EH (cell line): ENCODE results near the gene MLLT10.

Source experiments
- DNase-seq: peaks from one replicate; pipeline ENCODE4 v3.0.0-alpha.2; 2015; ENCODE audit warnings: low read depth

MLLT10 gene

GRCh38 chr10:21501731-21502347 lies 32.2 kb upstream of the MLLT10 start:
- DNase-seq = no peak

GRCh38 chr10:21502348-21502740 lies 31.7 kb upstream of the MLLT10 start:
- no peak for DNase-seq

- no peak for DNase-seq
Measured at GRCh38 chr10:21503542-21503941, 30.5 kb upstream of the MLLT10 start.

DNA sequence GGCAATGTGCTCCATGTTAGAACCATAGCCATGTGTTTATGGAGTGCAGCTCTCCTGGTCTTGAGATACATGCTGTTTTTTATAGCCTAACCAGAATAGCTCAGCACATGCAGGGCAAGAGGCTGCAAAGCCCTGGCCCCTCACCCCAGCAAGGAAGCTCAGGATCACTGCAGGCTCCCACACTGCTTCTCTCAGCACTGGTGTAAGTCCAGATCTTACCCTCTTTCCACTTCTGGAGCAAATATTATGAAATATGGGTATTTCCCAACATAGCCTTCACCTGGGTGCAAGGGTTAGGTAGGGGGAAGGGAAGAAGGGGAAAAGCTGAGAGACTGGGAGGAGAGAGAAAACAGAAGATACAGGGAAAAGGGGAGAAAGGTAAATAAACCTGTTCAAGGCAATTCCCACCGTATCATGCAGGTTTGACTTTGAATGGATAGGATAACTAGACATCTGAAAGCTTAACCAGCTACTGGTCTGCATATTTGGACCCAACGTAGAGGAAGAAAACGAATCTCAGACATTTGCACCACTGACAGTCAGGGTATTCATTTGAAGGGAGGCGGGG lies 28.2 kb upstream of the MLLT10 start:
- no peak for DNase-seq

- no peak for DNase-seq
Measured at GRCh38 chr10:21506351-21506750, 27.7 kb upstream of the MLLT10 start.

- no peak for DNase-seq
Measured at GRCh38 chr10:21507150-21507549, 26.9 kb upstream of the MLLT10 start.

GRCh38 chr10:21508706-21509331 lies 25.2 kb upstream of the MLLT10 start:
- DNase-seq = no peak

- no peak for DNase-seq
Measured at GRCh38 chr10:21509341-21510240, 24.4 kb upstream of the MLLT10 start.

DNA sequence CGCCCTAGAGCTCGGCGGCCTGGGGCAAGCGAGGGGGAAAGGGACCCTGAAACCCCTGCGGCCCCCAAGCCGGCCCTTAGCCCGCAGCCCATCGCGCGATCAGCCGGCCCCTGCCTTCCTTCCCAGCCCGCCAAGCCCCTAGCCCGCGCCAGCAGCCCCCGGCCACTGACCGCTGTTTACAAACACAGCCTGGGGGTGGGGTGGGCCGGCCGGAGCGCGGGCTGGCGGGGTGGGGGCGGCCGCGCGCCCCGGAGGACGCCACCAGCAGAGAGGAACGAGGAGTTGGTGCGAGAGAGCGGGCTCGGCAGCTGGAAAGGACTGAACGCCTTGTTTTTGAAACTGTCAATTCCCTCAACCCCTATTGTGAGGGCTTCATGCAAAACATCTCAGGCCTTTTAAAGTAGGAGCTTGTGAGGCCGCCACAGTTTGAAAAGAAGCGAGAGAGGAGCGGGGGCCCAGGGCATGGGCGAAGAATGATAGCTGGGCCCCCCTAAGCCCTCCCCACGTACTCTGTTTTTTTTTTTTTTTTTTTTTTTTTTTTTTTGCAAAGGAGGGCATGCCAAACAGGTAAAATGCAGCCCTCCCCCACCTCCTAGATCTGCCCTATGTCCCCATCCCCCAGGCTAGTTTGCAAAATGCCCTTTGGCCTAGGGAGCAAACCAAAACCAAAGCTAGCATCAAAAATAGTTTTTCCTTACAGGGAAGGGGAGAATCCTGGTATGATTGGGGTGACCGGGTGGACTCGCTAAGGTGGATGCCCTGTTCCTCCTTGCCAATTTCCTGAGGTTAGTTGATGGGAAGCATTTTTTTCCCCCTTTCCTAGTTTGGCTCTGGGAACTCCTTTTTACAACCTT lies 23.6 kb upstream of the MLLT10 start:
- DNase-seq = no peak

DNA sequence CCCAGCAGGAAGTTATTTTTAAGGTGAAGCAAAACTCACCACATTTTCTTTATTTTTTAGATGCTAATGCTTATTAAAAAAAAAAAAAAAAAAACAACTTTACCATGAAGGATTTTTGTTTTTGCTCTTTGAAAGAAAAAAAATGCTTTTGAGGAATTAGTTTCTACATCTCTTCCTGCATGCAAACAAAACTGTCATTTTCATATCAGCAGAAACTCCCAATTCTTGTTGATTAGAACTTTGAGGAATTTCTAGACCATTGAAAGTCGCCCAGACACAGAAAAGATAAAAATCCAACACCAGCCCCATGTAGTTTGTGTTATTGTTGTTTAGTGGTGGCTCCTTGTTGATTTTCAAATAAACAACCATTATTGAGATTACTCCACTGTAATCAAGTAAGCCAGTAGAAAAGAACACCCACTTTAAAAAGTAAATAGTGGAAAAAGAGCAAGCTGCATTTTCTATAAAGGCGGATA lies 22.9 kb upstream of the MLLT10 start:
- no peak for DNase-seq

- no peak for DNase-seq
Measured at GRCh38 chr10:21511946-21512572, 22.0 kb upstream of the MLLT10 start.

DNA sequence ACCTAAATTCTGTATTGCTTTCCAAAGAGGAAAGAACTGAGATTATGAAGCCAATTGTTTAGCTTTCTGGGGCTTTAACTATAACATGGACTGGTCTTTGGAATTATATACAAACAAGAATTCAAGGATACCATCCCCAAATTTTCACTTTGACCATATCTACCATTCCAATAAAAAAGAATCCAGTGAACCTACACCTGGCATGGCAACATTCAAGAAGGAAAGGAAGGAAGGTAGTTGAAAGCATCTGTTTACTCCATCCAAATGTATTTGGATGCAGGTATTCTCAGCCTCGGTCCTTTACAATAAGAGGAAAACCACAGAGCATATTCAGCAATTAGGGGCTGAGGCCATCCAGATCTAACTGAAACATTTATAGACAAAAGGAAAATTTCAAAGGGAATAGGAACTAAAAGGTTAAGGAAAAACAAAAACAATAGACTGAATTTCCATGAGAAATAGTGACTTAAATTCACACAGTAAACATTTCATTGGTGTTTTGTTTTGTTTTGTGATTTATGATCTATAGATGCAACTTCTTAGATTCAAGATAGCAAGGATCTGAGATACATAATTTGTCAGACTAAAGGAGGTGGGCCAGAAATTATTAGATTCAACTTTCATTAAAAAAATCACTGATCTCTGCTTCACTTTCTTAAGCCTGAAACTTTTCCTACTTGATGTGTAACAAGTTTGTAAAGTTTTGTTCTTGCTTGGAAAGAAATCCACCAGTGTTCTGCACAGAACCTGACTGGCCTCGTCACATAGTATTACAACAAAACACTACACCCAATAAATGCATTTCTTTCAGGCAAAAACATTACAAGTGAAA lies 21.2 kb upstream of the MLLT10 start:
- DNase-seq = no peak

DNA sequence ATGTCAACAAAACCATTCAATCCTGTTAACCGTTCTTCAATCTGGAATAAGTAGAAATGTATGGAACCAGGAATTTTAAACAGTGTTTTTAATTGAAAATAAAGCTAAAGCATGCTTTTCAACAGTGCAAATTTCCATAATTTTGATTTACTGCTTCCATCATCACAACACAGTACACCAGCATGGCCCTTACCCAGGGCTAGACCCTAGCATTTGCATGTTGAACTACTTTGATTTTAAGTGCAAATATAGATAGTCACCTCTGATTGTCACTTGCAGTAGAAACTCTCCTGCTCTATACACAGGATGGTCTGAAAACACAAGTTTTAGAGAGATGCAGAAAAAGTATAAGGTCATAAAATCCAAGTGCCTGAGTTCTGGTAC lies 20.6 kb upstream of the MLLT10 start:
- DNase-seq = no peak

- no peak for DNase-seq
Measured at GRCh38 chr10:21514129-21514817, 19.8 kb upstream of the MLLT10 start.

GRCh38 chr10:21514818-21515351 lies 19.1 kb upstream of the MLLT10 start:
- no peak for DNase-seq

- no peak for DNase-seq
Measured at GRCh38 chr10:21515361-21516241, 18.4 kb upstream of the MLLT10 start.

- peak; percentile 77 for DNase-seq
Measured at GRCh38 chr10:21516242-21517131, 17.5 kb upstream of the MLLT10 start.
